ENCODE results near the gene SPHK2. TPM values are rescaled to one million over a fixed set of nuclear protein-coding genes. Genes with fewer than 3 reads are reported as not detected.

Gene SPHK2
- total RNA-seq, 4 donors from 2014 or later, result 3.9 to 9.9 (median 5.6) TPM

GRCh38 chr19:48616041-48616436 lies 3.3 kb upstream of the SPHK2 start:
- H3K27ac ChIP-seq, result peak overlapping the region; percentile 88
- TF ChIP-seq POLR2AphosphoS5 (IDR thresholded peaks at IDR 0.05) (no peak), CTCF (IDR thresholded peaks at IDR 0.05) (no peak), EP300 (IDR thresholded peaks at IDR 0.05) (no peak), POLR2A (IDR thresholded peaks at IDR 0.05) (no peak)
- WGBS, result 75% methylated on average over 11 of the region's 16 CpGs
- no peak for DNase-seq (ENCODE audit: low spot score in 2 of 2)
- peaks cover 30% of the 10 kb centered on the region for H3K36me3 ChIP-seq
- no peaks in the 10 kb centered on the region for H3K9me3 ChIP-seq
- H3K4me1 ChIP-seq, result peaks cover 57% of the 10 kb centered on the region
- no peak overlapping the region for H3K4me3 ChIP-seq
- no peaks in the 10 kb centered on the region for H3K27me3 ChIP-seq

DNA sequence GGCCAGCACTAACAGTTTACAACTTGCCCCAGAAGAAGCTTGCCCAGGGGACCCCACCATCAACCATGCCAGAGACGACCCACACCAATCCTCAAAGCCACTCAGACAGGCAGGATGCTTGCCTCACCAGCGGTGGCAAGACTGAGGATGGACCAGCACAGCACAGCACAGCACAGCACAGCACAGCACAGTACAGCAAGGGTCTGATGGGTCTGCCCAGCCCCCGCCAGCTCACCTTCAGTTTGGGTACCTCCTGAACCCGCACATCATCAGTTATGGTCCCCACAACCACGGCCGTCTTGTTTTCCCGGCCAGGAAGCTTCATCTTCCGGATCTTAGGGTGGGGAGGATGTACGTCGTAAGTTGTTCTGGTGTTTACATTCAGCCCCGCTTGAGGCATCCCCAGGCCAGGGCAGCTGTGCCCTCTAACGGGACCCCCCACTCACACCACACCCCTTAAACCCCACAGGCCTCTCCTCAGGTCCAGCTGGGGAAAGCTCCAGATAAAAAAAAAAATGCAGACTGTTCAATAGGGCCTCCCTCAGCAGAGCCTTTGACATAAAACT lies 2.7 kb upstream of the SPHK2 start:
- H3K9me3 ChIP-seq, result no peaks in the 10 kb centered on the region
- no peaks in the 10 kb centered on the region for H3K27me3 ChIP-seq
- no peak for DNase-seq (ENCODE audit: low spot score in 2 of 2)
- H3K4me3 ChIP-seq, result peak overlapping the region; percentile 81
- no peak for TF ChIP-seq CTCF (IDR thresholded peaks at IDR 0.05)
- TF ChIP-seq POLR2AphosphoS5 (IDR thresholded peaks at IDR 0.05), result no peak
- TF ChIP-seq EP300 (IDR thresholded peaks at IDR 0.05), result no peak
- no peak for TF ChIP-seq POLR2A (IDR thresholded peaks at IDR 0.05)
- peaks cover 57% of the 10 kb centered on the region for H3K4me1 ChIP-seq
- WGBS, result 69% methylated on average over 10 of the region's 12 CpGs
- peak overlapping the region; percentile 88 for H3K27ac ChIP-seq
- peaks cover 30% of the 10 kb centered on the region for H3K36me3 ChIP-seq

- Histone ChIP-seq H3K9me3 (no peaks in the 10 kb centered on the region), H3K4me3 (peak overlapping the region; percentile 81), H3K4me1 (peaks cover 60% of the 10 kb centered on the region), H3K36me3 (peaks cover 30% of the 10 kb centered on the region), H3K27ac (peak overlapping the region; percentile 88), H3K27me3 (no peaks in the 10 kb centered on the region)
- DNase-seq (ENCODE audit: low spot score in 2 of 2), result no peak
- WGBS, result 52% methylated on average over 17 of the region's 18 CpGs
- TF ChIP-seq EP300 (IDR thresholded peaks at IDR 0.05), result no peak
- TF ChIP-seq CTCF (IDR thresholded peaks at IDR 0.05), result no peak
- TF ChIP-seq POLR2AphosphoS5 (IDR thresholded peaks at IDR 0.05), result no peak
- TF ChIP-seq POLR2A (IDR thresholded peaks at IDR 0.05), result no peak
Observed at GRCh38 chr19:48617146-48617937, 2.0 kb upstream of the SPHK2 start.

DNA sequence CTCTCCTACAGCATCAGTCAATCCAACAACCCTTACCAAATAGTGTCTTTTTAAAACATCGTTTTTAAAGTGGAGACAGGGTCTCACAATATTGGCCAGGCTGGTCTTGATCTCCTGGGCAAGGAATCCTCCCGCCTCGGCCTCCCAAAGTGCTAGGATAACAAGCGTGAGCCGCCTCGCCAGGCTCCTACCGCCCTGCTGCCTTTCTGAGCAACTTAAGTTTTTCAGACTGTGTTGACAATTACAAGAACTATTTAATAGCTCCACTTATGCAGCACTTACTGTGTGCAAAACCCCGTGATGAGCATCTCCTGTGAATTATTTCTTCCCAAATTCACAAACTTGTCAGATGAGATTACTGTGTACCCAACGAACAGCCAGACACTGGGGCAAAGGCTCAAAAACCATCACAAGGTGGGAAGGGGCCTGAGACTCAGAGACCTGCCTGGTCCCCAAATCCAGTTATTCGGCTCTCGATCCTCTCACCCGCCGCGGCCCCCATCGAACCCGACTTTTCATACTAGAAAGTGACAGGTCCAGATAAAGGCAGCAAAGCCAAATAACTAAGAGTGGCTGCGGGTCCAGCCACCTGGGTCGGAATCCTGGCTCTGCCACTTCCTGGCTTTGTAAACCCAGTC lies 909 bp upstream of the SPHK2 start:
- peaks cover 69% of the 10 kb centered on the region for H3K4me1 ChIP-seq
- TF ChIP-seq CTCF (IDR thresholded peaks at IDR 0.05), result no peak
- no peak for TF ChIP-seq POLR2AphosphoS5 (IDR thresholded peaks at IDR 0.05)
- TF ChIP-seq EP300 (IDR thresholded peaks at IDR 0.05), result no peak
- TF ChIP-seq POLR2A (IDR thresholded peaks at IDR 0.05), result no peak
- no peak for DNase-seq (ENCODE audit: low spot score in 2 of 2)
- no peaks in the 10 kb centered on the region for H3K27me3 ChIP-seq
- WGBS, result under 1% methylated on average over 9 of the region's 18 CpGs
- H3K4me3 ChIP-seq, result peak overlapping the region; percentile 81
- H3K36me3 ChIP-seq, result peaks cover 30% of the 10 kb centered on the region
- peak overlapping the region; percentile 88 for H3K27ac ChIP-seq
- no peaks in the 10 kb centered on the region for H3K9me3 ChIP-seq

Data from suprapubic skin (tissue), 4 donors.